Measurements from ENCODE around the gene ABLIM3. TPM values are rescaled to one million over a fixed set of nuclear protein-coding genes. Genes with fewer than 3 reads are reported as not detected.

The ABLIM3 gene
- polyA plus RNA-seq, 1 of the 3 experiments (the other 2 are of a cell fraction) = 5.9 TPM

- CTCF ChIA-PET = no interaction called here
- Histone ChIP-seq H3K79me2 (ENCODE audit: insufficient read depth) (no peaks in the 10 kb centered on the region), H4K20me1 (ENCODE audit: insufficient read depth) (no peaks in the 10 kb centered on the region), H3K9ac (no peak overlapping the region), H3K4me1 (ENCODE audit: control insufficient read depth in 1 of 2, insufficient read depth in 2 of 2, low read depth in 1 of 2, low read length in 1 of 2) (peaks cover 0 to 2% of the 10 kb centered on the region in 2 experiments; a peak in 1 of 4 replicates), H3K9me2 (no peaks in the 10 kb centered on the region), H3K27me3 (ENCODE audit: insufficient read depth) (no peaks in the 10 kb centered on the region), H3F3A (replicated peaks; ENCODE audit: insufficient read depth) (no peaks in the 10 kb centered on the region), H2AFZ (ENCODE audit: low read depth) (no peak overlapping the region), H3K4me3 (ENCODE audit: low read depth in 2 of 2, low read length in 1 of 2) (no peak overlapping the region), H3K4me2 (no peak overlapping the region), H3K27ac (ENCODE audit: low read depth in 2 of 2, low read length in 1 of 2) (no peak overlapping the region), H3K9me3 (no peaks in the 10 kb centered on the region), H3K36me3 (replicated peaks in 1 of 2; ENCODE audit: control insufficient read depth in 1 of 2, insufficient read depth in 2 of 2, low read length in 1 of 2) (peaks cover 0 to 3% of the 10 kb centered on the region in 2 experiments)
- POLR2A ChIA-PET = no interaction called here
- TF ChIP-seq JUND (IDR thresholded peaks at IDR 0.05) = no peak
- no peak for TF ChIP-seq USF2 (IDR thresholded peaks at IDR 0.05; ENCODE audit: borderline replicate concordance, low read depth, low read length)
- no peak for DNase-seq
- WGBS (ENCODE audit: low lambda C conversion rate) = 88% methylated on average over 1 of the region's 1 CpG
Measured at GRCh38 chr5:149202910-149203451, 61.7 kb downstream of the ABLIM3 start.

- ChIA-PET CTCF (interaction anchor here (1.2 kb wide), 1 partner anchor 65 kb away, joined by 3 read pairs; no protein-coding TSS in a partner anchor), POLR2A (no interaction called here)
- Histone ChIP-seq H3K36me3 (replicated peaks in 1 of 2; ENCODE audit: control insufficient read depth in 1 of 2, insufficient read depth in 2 of 2, low read length in 1 of 2) (peaks cover 0 to 3% of the 10 kb centered on the region in 2 experiments), H2AFZ (ENCODE audit: low read depth) (no peak overlapping the region), H3K27ac (ENCODE audit: low read depth in 2 of 2, low read length in 1 of 2) (no peak overlapping the region), H3K4me3 (ENCODE audit: low read depth in 2 of 2, low read length in 1 of 2) (no peak overlapping the region), H3K9me3 (no peaks in the 10 kb centered on the region), H3K4me1 (ENCODE audit: control insufficient read depth in 1 of 2, insufficient read depth in 2 of 2, low read depth in 1 of 2, low read length in 1 of 2) (peaks cover 0 to 2% of the 10 kb centered on the region in 2 experiments; a peak in 1 of 4 replicates), H3K9me2 (no peaks in the 10 kb centered on the region), H4K20me1 (ENCODE audit: insufficient read depth) (no peaks in the 10 kb centered on the region), H3F3A (replicated peaks; ENCODE audit: insufficient read depth) (no peaks in the 10 kb centered on the region), H3K27me3 (ENCODE audit: insufficient read depth) (no peaks in the 10 kb centered on the region), H3K9ac (no peak overlapping the region), H3K4me2 (no peak overlapping the region), H3K79me2 (ENCODE audit: insufficient read depth) (no peaks in the 10 kb centered on the region)
- TF ChIP-seq CTCF (IDR thresholded peaks at IDR 0.05) = no peak
- TF ChIP-seq USF2 (IDR thresholded peaks at IDR 0.05; ENCODE audit: borderline replicate concordance, low read depth, low read length) = no peak
- no peak for TF ChIP-seq GABPA (IDR thresholded peaks at IDR 0.05; ENCODE audit: low read depth)
- 55% methylated on average over 4 of the region's 4 CpGs for WGBS (ENCODE audit: low lambda C conversion rate)
- DNase-seq = no peak
Measured at GRCh38 chr5:149203921-149204441, 62.7 kb downstream of the ABLIM3 start.
